ENCODE results near the gene TNFRSF18.

DNA sequence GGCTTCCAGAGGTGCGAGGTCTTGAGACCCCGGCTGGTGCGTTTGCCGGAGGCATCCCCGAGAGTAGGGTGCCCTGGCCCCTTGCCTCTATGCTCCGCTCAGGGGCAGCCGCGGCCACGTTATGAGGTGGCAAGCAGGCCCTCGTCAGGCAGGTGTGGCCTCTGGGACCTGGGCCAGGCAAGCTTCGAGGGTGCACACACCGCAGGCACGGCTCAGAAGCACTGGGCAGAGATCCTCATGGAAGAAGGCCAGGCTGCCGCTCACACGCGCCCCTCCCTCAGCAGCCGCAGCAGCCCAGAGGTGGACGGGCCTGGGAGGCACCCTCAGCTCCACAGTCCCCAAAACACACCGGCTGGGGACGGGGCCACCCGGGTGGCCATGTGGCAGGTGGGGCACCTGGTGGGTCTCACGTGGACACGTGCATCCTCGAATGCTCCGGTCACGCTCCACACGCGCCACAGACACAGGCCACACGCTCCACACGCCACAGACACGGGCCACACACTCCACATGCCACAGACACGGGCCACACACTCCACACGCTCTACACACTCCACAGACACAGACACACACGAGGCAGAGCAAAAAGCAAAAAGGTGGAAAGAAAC is 18.9 kb upstream of the TNFRSF18 start:
- TF ChIP-seq CTCF (IDR thresholded peaks at IDR 0.05; ENCODE audit: poor library complexity, severe bottlenecking) = no peak
- no peak for TF ChIP-seq EP300 (conservative IDR thresholded peaks at IDR 0.05; ENCODE audit: poor library complexity, severe bottlenecking)
- no peak for TF ChIP-seq POLR2AphosphoS5 (IDR thresholded peaks at IDR 0.05)
- TF ChIP-seq EZH2 (IDR thresholded peaks at IDR 0.05; ENCODE audit: borderline replicate concordance, insufficient read depth, low read length, poor library complexity, severe bottlenecking) = no peak
- TF ChIP-seq, protein P1, sequence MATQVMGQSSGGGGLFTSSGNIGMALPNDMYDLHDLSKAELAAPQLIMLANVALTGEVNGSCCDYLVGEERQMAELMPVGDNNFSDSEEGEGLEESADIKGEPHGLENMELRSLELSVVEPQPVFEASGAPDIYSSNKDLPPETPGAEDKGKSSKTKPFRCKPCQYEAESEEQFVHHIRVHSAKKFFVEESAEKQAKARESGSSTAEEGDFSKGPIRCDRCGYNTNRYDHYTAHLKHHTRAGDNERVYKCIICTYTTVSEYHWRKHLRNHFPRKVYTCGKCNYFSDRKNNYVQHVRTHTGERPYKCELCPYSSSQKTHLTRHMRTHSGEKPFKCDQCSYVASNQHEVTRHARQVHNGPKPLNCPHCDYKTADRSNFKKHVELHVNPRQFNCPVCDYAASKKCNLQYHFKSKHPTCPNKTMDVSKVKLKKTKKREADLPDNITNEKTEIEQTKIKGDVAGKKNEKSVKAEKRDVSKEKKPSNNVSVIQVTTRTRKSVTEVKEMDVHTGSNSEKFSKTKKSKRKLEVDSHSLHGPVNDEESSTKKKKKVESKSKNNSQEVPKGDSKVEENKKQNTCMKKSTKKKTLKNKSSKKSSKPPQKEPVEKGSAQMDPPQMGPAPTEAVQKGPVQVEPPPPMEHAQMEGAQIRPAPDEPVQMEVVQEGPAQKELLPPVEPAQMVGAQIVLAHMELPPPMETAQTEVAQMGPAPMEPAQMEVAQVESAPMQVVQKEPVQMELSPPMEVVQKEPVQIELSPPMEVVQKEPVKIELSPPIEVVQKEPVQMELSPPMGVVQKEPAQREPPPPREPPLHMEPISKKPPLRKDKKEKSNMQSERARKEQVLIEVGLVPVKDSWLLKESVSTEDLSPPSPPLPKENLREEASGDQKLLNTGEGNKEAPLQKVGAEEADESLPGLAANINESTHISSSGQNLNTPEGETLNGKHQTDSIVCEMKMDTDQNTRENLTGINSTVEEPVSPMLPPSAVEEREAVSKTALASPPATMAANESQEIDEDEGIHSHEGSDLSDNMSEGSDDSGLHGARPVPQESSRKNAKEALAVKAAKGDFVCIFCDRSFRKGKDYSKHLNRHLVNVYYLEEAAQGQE (IDR thresholded peaks at IDR 0.05; ENCODE audit: borderline replicate concordance) = no peak
- no peak for TF ChIP-seq TAF1 (IDR thresholded peaks at IDR 0.05; ENCODE audit: low read depth)
- no peak for TF ChIP-seq SMC3 (conservative IDR thresholded peaks at IDR 0.05; ENCODE audit: poor library complexity)
- no peak for TF ChIP-seq MXI1 (conservative IDR thresholded peaks at IDR 0.05; ENCODE audit: poor library complexity, severe bottlenecking)

Measured in neural cell (in vitro differentiated cells).